GM23338 (cell line): ENCODE data around the gene SHF. TPM values are rescaled to one million over a fixed set of nuclear protein-coding genes. Genes with fewer than 3 reads are reported as not detected.
A peak's percentile ranks its signal among the peaks of the same experiment; 100 is the strongest.

Source experiments
- ATAC-seq: fragments of 200-7000 bp; cut with Tn5 transposase; 3 replicates; pipeline ENCODE4 v1.9.1; 2020
- DNase-seq: peaks from one replicate; pipeline ENCODE4 v3.0.0-alpha.2; 2015; ENCODE audit warnings: low spot score
- H2AFZ ChIP-seq: fragments of 200-600 bp; sonication (generic); 2 replicates; pipeline ENCODE4 v1.8.0; 2016; ENCODE audit warnings: antibody characterized with exemption, mild to moderate bottlenecking, moderate library complexity
- H3F3A ChIP-seq: fragments of 200-600 bp; sonication (generic); replicated peaks from 2 replicates; pipeline ENCODE4 v1.8.0; 2017; ENCODE audit warnings: antibody characterized with exemption, mixed run types, low read depth
- H3K27ac ChIP-seq: fragments of 200-600 bp; sonication (generic); 2 replicates; pipeline ENCODE4 v1.6.1; 2016; ENCODE audit warnings: low read depth
- H3K27me3 ChIP-seq: fragments of 200-600 bp; sonication (generic); 2 replicates; pipeline ENCODE4 v1.8.0; 2016; ENCODE audit warnings: mild to moderate bottlenecking, mixed run types, moderate library complexity; ENCODE audit not compliant: insufficient read depth
- H3K36me3 ChIP-seq: fragments of 200-600 bp; sonication (generic); 2 replicates; pipeline ENCODE4 v1.8.0; 2016; ENCODE audit warnings: mild to moderate bottlenecking; ENCODE audit not compliant: insufficient read depth
- H3K4me1 ChIP-seq: fragments of 200-600 bp; sonication (generic); 2 replicates; pipeline ENCODE4 v1.8.0; 2016; ENCODE audit warnings: mild to moderate bottlenecking, moderate library complexity; ENCODE audit not compliant: insufficient read depth
- H3K4me2 ChIP-seq: fragments of 200-600 bp; sonication (generic); 2 replicates; pipeline ENCODE4 v1.7.1; 2017; ENCODE audit warnings: mixed run types
- H3K4me3 ChIP-seq: fragments of 200-600 bp; sonication (generic); 2 replicates; pipeline ENCODE4 v1.6.1; 2016; ENCODE audit warnings: mixed run types
- H3K79me2 ChIP-seq: fragments of 200-600 bp; sonication (generic); replicated peaks from 2 replicates; pipeline ENCODE4 v1.8.0; 2017; ENCODE audit warnings: mild to moderate bottlenecking; ENCODE audit not compliant: insufficient read depth
- H3K9me2 ChIP-seq: fragments of 200-600 bp; sonication (generic); 2 replicates; pipeline ENCODE4 v1.8.0; 2017; ENCODE audit not compliant: insufficient read depth
- H4K20me1 ChIP-seq: fragments of 200-600 bp; sonication (generic); replicated peaks from 2 replicates; pipeline ENCODE4 v1.8.0; 2017; ENCODE audit warnings: mild to moderate bottlenecking; ENCODE audit not compliant: insufficient read depth
- H3K27ac Mint-ChIP-seq: 2 replicates; pipeline ENCODE4 v1.8.0; 2020; ENCODE audit warnings: inconsistent platforms, mild to moderate bottlenecking, moderate library complexity, mixed read lengths
- H3K27me3 Mint-ChIP-seq: 3 replicates; pipeline ENCODE4 v1.8.0; 2022; ENCODE audit warnings: low read depth, mild to moderate bottlenecking, moderate library complexity, mixed read lengths, inconsistent platforms; ENCODE audit not compliant: insufficient read depth, poor library complexity
- H3K36me3 Mint-ChIP-seq: 3 replicates; pipeline ENCODE4 v1.8.0; 2021; ENCODE audit warnings: low read depth, mild to moderate bottlenecking, inconsistent platforms, moderate library complexity, mixed read lengths
- H3K4me1 Mint-ChIP-seq: 3 replicates; pipeline ENCODE4 v1.8.0; 2020; ENCODE audit warnings: mild to moderate bottlenecking, inconsistent platforms, mixed read lengths
- H3K4me3 Mint-ChIP-seq: 3 replicates; pipeline ENCODE4 v1.8.0; 2021; ENCODE audit warnings: moderate library complexity, mild to moderate bottlenecking, inconsistent platforms, mixed read lengths
- H3K9me3 Mint-ChIP-seq: 3 replicates; pipeline ENCODE4 v1.8.0; 2020; ENCODE audit warnings: moderate library complexity, mild to moderate bottlenecking, inconsistent platforms, mixed read lengths
- CREB1 ChIP-seq: fragments of 250-450 bp; sonication (Bioruptor Pico); IDR thresholded peaks from 2 replicates; pipeline ENCODE4 v1.5.0; 2020; ENCODE audit warnings: low read depth, mild to moderate bottlenecking, moderate library complexity
- CTCF ChIP-seq, 2 experiments: fragments of 200-600 bp in 1 of 2; sonication (generic) in 1 of 2; conservative IDR thresholded peaks; 2 replicates each; pipeline versions ENCODE4 v1.5.1 to v1.6.1; 2016 to 2017; ENCODE audit warnings: antibody characterized with exemption in 2 of 2, low read depth in 2 of 2, mild to moderate bottlenecking in 2 of 2, moderate library complexity in 1 of 2
- EZH2 ChIP-seq: fragments of 200-600 bp; sonication (generic); IDR thresholded peaks from one replicate; pipeline ENCODE4 v1.8.0; 2017; ENCODE audit warnings: antibody characterized with exemption, mild to moderate bottlenecking, low read depth; ENCODE audit not compliant: unreplicated experiment
- EZH2phosphoT487 ChIP-seq: fragments of 200-600 bp; sonication (generic); IDR thresholded peaks from one replicate; pipeline ENCODE4 v1.8.1; 2018; ENCODE audit warnings: antibody characterized with exemption; ENCODE audit not compliant: unreplicated experiment
- JUNB ChIP-seq: IDR thresholded peaks from one replicate; pipeline ENCODE4 v1.6.1; 2016; ENCODE audit warnings: antibody characterized with exemption; ENCODE audit not compliant: unreplicated experiment
- NANOG ChIP-seq: IDR thresholded peaks from 2 replicates; pipeline ENCODE4 v1.6.1; 2016; ENCODE audit warnings: antibody characterized with exemption, borderline replicate concordance
- POLR2AphosphoS5 ChIP-seq: IDR thresholded peaks from 2 replicates; pipeline ENCODE4 v1.6.1; 2016; ENCODE audit warnings: antibody characterized with exemption, low read depth
- ZNF114 ChIP-seq: fragments of 250-450 bp; sonication (Bioruptor Pico); IDR thresholded peaks from 2 replicates; pipeline ENCODE4 v1.5.0; 2020; ENCODE audit warnings: mild to moderate bottlenecking, moderate library complexity
- ZNF331 ChIP-seq: fragments of 250-450 bp; sonication (Bioruptor Pico); IDR thresholded peaks from 2 replicates; pipeline ENCODE4 v1.5.0; 2020; ENCODE audit warnings: low read depth, mild to moderate bottlenecking, moderate library complexity
- polyA plus RNA-seq: library from polyadenylated mRNA; unstranded; fragments of >200 nt; fragmentation: Nextera tagmentation; extraction: Ambion mirVana; gene quantifications from 2 replicates; pipeline ENCODE4 v1.2.1, GENCODE V29; 2016
- total RNA-seq: library from RNA; depleted of rRNA; stranded (reverse); fragments of >200 nt; shearing (Covaris generic); gene quantifications from 2 replicates; pipeline ENCODE4 v1.2.3, GENCODE V29; 2014
- TF ChIP-seq, protein P1 (sequence below): IDR thresholded peaks from 2 replicates; pipeline ENCODE4 v1.6.1; 2016; ENCODE audit warnings: antibody characterized with exemption
- TF ChIP-seq, protein P2 (sequence below): IDR thresholded peaks from one replicate; pipeline ENCODE4 v1.6.1; 2018; ENCODE audit warnings: antibody characterized with exemption; ENCODE audit not compliant: unreplicated experiment

Gene SHF
- total and polyA plus RNA-seq, 2 experiments from 2014 or later = 5.8 to 15.6 TPM

- Histone ChIP-seq H3K36me3 (no peaks in the 10 kb centered on the region), H2AFZ (no peak overlapping the region), H3K27me3 (no peaks in the 10 kb centered on the region), H4K20me1 (no peaks in the 10 kb centered on the region), H3F3A (no peaks in the 10 kb centered on the region; the same call in 1 of the 2 replicates), H3K9me2 (no peaks in the 10 kb centered on the region), H3K4me3 (peak overlapping the region; percentile 79), H3K4me1 (peaks cover 31% of the 10 kb centered on the region), H3K27ac (no peak overlapping the region), H3K4me2 (peak overlapping the region; percentile 85), H3K79me2 (no peaks in the 10 kb centered on the region)
- DNase-seq (no peak), ATAC-seq (no peak)
- Mint-ChIP-seq H3K36me3 (peaks cover 9% of the 10 kb centered on the region), H3K9me3 (no peaks in the 10 kb centered on the region; the same call in 2 of the 3 replicates), H3K4me1 (peaks cover 37% of the 10 kb centered on the region), H3K4me3 (peak overlapping the region; percentile 58), H3K27me3 (peaks cover 12% of the 10 kb centered on the region), H3K27ac (no peak overlapping the region)
- TF ChIP-seq NANOG (no peak), EZH2phosphoT487 (no peak), POLR2AphosphoS5 (no peak), ZNF331 (CRISPR knock-in tag) (no peak)
- TF ChIP-seq, protein P1, sequence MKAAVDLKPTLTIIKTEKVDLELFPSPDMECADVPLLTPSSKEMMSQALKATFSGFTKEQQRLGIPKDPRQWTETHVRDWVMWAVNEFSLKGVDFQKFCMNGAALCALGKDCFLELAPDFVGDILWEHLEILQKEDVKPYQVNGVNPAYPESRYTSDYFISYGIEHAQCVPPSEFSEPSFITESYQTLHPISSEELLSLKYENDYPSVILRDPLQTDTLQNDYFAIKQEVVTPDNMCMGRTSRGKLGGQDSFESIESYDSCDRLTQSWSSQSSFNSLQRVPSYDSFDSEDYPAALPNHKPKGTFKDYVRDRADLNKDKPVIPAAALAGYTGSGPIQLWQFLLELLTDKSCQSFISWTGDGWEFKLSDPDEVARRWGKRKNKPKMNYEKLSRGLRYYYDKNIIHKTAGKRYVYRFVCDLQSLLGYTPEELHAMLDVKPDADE = no peak
Measured at GRCh38 chr15:45167631-45168205, 20.0 kb downstream of the SHF start.

DNA sequence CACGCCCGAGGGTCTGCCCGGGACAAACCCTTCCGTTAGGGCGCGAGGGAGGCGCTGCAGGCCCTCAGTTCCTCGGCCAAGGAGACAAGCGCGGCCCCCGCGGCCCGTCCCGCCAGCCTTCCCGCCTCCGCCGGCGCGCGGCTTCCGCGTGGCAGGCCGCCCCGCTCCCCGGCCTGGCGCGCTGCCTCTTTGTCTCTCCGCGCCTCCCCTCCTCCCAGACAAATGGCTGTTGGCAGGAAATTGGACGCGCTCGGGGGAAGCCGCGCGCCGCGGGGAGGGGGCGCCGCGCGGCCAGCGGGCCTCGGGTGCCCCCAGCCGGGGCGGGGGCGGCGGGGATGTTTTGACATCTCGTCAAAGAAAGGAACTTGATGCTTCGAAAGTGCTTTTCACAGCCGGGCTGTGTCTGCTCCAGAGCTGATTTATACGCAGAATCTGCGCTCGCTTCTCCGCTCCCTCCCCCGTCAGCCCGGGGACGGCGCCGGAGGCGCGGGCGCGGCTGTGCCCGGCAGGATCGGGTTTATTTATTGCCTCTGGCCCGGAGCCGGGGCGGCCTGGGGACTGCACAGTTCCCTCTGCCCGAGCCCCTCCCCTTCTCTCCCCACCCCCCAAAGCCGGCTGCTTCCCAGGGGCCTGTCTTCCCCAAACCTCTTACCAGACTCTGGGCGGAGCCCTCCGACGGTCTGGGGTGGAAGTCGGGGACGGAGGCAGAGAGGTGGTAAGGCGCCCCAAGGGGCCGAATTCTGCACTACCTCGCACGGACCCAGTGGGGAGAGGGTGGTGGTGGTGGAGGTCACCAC, 20.7 kb downstream of the SHF start:
- Histone ChIP-seq H3K4me1 (peaks cover 31% of the 10 kb centered on the region), H3K79me2 (no peaks in the 10 kb centered on the region), H3K9me2 (no peaks in the 10 kb centered on the region), H3K27me3 (no peaks in the 10 kb centered on the region), H2AFZ (peak overlapping the region; percentile 59; the same call in 1 of the 2 replicates), H3F3A (no peaks in the 10 kb centered on the region; the same call in 1 of the 2 replicates), H3K36me3 (no peaks in the 10 kb centered on the region), H4K20me1 (no peaks in the 10 kb centered on the region), H3K4me2 (peak overlapping the region; percentile 85), H3K27ac (peak overlapping the region; percentile 92), H3K4me3 (peak overlapping the region; percentile 79)
- peak overlapping the region; percentile 58; the same call in 2 of the 3 replicates for H3K4me3 Mint-ChIP-seq
- no peaks in the 10 kb centered on the region; the same call in 2 of the 3 replicates for H3K9me3 Mint-ChIP-seq
- peaks cover 34% of the 10 kb centered on the region for H3K4me1 Mint-ChIP-seq
- peaks cover 17% of the 10 kb centered on the region for H3K27me3 Mint-ChIP-seq
- no peak overlapping the region for H3K27ac Mint-ChIP-seq
- ATAC-seq (peak; percentile 83), DNase-seq (peak; percentile 95)
- H3K36me3 Mint-ChIP-seq = peaks cover 6% of the 10 kb centered on the region; the same call in 2 of the 3 replicates
- TF ChIP-seq, protein P2, sequence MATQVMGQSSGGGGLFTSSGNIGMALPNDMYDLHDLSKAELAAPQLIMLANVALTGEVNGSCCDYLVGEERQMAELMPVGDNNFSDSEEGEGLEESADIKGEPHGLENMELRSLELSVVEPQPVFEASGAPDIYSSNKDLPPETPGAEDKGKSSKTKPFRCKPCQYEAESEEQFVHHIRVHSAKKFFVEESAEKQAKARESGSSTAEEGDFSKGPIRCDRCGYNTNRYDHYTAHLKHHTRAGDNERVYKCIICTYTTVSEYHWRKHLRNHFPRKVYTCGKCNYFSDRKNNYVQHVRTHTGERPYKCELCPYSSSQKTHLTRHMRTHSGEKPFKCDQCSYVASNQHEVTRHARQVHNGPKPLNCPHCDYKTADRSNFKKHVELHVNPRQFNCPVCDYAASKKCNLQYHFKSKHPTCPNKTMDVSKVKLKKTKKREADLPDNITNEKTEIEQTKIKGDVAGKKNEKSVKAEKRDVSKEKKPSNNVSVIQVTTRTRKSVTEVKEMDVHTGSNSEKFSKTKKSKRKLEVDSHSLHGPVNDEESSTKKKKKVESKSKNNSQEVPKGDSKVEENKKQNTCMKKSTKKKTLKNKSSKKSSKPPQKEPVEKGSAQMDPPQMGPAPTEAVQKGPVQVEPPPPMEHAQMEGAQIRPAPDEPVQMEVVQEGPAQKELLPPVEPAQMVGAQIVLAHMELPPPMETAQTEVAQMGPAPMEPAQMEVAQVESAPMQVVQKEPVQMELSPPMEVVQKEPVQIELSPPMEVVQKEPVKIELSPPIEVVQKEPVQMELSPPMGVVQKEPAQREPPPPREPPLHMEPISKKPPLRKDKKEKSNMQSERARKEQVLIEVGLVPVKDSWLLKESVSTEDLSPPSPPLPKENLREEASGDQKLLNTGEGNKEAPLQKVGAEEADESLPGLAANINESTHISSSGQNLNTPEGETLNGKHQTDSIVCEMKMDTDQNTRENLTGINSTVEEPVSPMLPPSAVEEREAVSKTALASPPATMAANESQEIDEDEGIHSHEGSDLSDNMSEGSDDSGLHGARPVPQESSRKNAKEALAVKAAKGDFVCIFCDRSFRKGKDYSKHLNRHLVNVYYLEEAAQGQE = no peak
- no peak for TF ChIP-seq NANOG
- TF ChIP-seq CREB1 = 0 out of 2 replicates have a peak, but pooled peaks have one; percentile 35
- no peak for TF ChIP-seq EZH2phosphoT487
- no peak for TF ChIP-seq ZNF114 (CRISPR knock-in tag)
- TF ChIP-seq CTCF (conservative IDR thresholded peaks at IDR 0.05; ENCODE audit: low read depth in 2 of 2) = peak; percentile 60 to 62
- TF ChIP-seq JUNB = no peak
- TF ChIP-seq ZNF331 (CRISPR knock-in tag) = no peak
- TF ChIP-seq EZH2 = no peak
- TF ChIP-seq, protein P1 = no peak
